CD4-positive, alpha-beta memory T cell (primary cell): Measurements from ENCODE around the gene RBM19. TPM values are rescaled to one million over a fixed set of nuclear protein-coding genes. Genes with fewer than 3 reads are reported as not detected.
"Not testable (repeated sequence)": the region's sequence is repeated elsewhere in the genome, so short reads cannot be mapped to it uniquely, and the experiment has no call there.

Source experiments
- CTCF ChIA-PET: fragments of 350-600 bp; sonication (Branson Sonifier 250); formaldehyde crosslinking; loops from one replicate; lab custom pipeline; 2021; ENCODE audit warnings: inconsistent platforms; ENCODE audit not compliant: partially characterized antibody; lab: Charles Lee
- POLR2A ChIA-PET: fragments of 350-600 bp; sonication (Branson Sonifier 250); formaldehyde crosslinking; loops from one replicate; lab custom pipeline; 2021; ENCODE audit not compliant: partially characterized antibody; lab: Charles Lee
- DNase-seq, 5 donors: peaks; one replicate each; pipeline versions ENCODE4 v3.0.0 to v3.0.0-alpha.2; 2020 to 2022; ENCODE audit warnings: mixed read lengths in 1 of 5
- H3K27ac ChIP-seq: one replicate; pipeline ENCODE4 v1.7.0; 2013; ENCODE audit warnings: low read depth, low read length
- H3K27me3 ChIP-seq: 2 replicates; pipeline ENCODE4 v1.7.0; 2013; ENCODE audit warnings: mild to moderate bottlenecking, low read length, moderate library complexity; ENCODE audit not compliant: insufficient read depth
- H3K36me3 ChIP-seq: 2 replicates; pipeline ENCODE4 v1.7.0; 2013; ENCODE audit warnings: mild to moderate bottlenecking, low read length, moderate library complexity; ENCODE audit not compliant: insufficient read depth
- H3K4me1 ChIP-seq: 2 replicates; pipeline ENCODE4 v1.7.0; 2013; ENCODE audit warnings: mild to moderate bottlenecking, low read length, moderate library complexity; ENCODE audit not compliant: insufficient read depth
- H3K4me3 ChIP-seq, 2 donors: one replicate each; pipeline ENCODE4 v1.7.0; 2013; ENCODE audit warnings: low read length in 2 of 2, mild to moderate bottlenecking in 1 of 2
- H3K9me3 ChIP-seq, 2 donors: one replicate each; pipeline ENCODE4 v1.7.0; 2013; ENCODE audit warnings: low read length in 2 of 2, control low read depth in 1 of 2; ENCODE audit not compliant: control insufficient read depth in 1 of 2
- H3K27ac Mint-ChIP-seq, 7 donors: one replicate each; pipeline ENCODE4 v1.8.0; 2020 to 2021; ENCODE audit warnings: mixed read lengths in 7 of 7, mild to moderate bottlenecking in 6 of 7, inconsistent platforms in 3 of 7, moderate library complexity in 3 of 7
- H3K27me3 Mint-ChIP-seq, 2 donors: one replicate each; pipeline ENCODE4 v1.8.0; 2020 to 2021; ENCODE audit warnings: mixed read lengths in 2 of 2
- H3K36me3 Mint-ChIP-seq, 2 donors: one replicate each; pipeline ENCODE4 v1.8.0; 2020 to 2021; ENCODE audit warnings: mixed read lengths in 2 of 2, inconsistent platforms in 1 of 2, mild to moderate bottlenecking in 1 of 2
- H3K4me1 Mint-ChIP-seq, 4 donors: one replicate each; pipeline ENCODE4 v1.8.0; 2020 to 2021; ENCODE audit warnings: mixed read lengths in 4 of 4, mild to moderate bottlenecking in 1 of 4
- H3K4me3 Mint-ChIP-seq, 8 donors: one replicate each; pipeline ENCODE4 v1.8.0; 2020 to 2021; ENCODE audit warnings: mixed read lengths in 8 of 8, mild to moderate bottlenecking in 7 of 8, moderate library complexity in 6 of 8, inconsistent platforms in 3 of 8
- H3K9me3 Mint-ChIP-seq, 8 donors: one replicate each; pipeline ENCODE4 v1.8.0; 2020 to 2021; ENCODE audit warnings: mixed read lengths in 8 of 8, mild to moderate bottlenecking in 5 of 8, inconsistent platforms in 3 of 8, moderate library complexity in 1 of 8
- intact Hi-C: fragments of 100-400 bp; cut with micrococcal nuclease; formaldehyde crosslinking; loops from one replicate; pipeline ENCODE4 v1.15.1; 2023
- polyA plus RNA-seq, 2 donors: library from polyadenylated mRNA; unstranded; fragments of 300-500 nt; fragmentation: Illumina TruSeq; gene quantifications; one replicate each; pipeline ENCODE4 v1.2.3, GENCODE V29; 2021
- total RNA-seq, 2 experiments: library from RNA; stranded (reverse); gene quantifications; one replicate each; pipeline ENCODE4 v1.2.3, GENCODE V29; 2021

RBM19 gene
- total and polyA plus RNA-seq, 4 experiments from 2014 or later, result 2.9 to 78.4 (median 42.4) TPM

DNA sequence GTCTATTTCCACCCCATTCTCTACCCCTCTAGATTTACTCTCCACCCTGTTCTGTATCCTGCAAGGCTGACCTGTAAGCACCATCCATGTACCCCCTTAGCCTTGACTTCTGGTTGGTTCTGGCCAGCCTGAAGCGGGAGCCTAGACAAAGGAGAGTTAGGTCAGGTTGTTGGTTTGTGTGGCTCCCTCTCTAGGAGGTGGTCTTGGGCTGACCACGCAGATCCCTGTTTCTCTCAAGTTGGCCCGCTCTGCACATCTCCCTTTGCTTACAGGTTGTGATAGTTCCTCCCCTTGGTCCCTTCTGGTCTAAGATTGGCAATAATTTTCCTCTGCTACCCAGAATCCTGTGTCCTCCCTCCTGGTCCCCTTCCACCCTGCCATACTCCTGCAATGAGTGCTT, 38.3 kb upstream of the RBM19 start:
- CTCF ChIA-PET, result no interaction called here
- no peak overlapping the region for H3K4me3 ChIP-seq
- H3K9me3 Mint-ChIP-seq, result no peaks in the 10 kb centered on the region
- H3K4me1 ChIP-seq, result no peaks in the 10 kb centered on the region
- intact Hi-C loops, result no loop called here
- POLR2A ChIA-PET, result no interaction called here
- no peaks in the 10 kb centered on the region for H3K9me3 ChIP-seq
- H3K4me3 Mint-ChIP-seq, result no peak overlapping the region
- H3K4me1 Mint-ChIP-seq, result no peaks in the 10 kb centered on the region
- H3K36me3 Mint-ChIP-seq, result no peaks in the 10 kb centered on the region
- H3K27ac Mint-ChIP-seq, result no peak overlapping the region
- H3K27ac ChIP-seq, result no peak overlapping the region
- no peak for DNase-seq
- H3K27me3 Mint-ChIP-seq, result peaks cover 14 to 31% of the 10 kb centered on the region in 2 donors
- H3K36me3 ChIP-seq, result no peaks in the 10 kb centered on the region
- no peaks in the 10 kb centered on the region for H3K27me3 ChIP-seq

GRCh38 chr12:114003286-114003685, 37.2 kb upstream of the RBM19 start:
- Histone ChIP-seq H3K4me3 (no peak overlapping the region), H3K27me3 (no peaks in the 10 kb centered on the region), H3K36me3 (no peaks in the 10 kb centered on the region), H3K27ac (no peak overlapping the region), H3K9me3 (no peaks in the 10 kb centered on the region), H3K4me1 (no peaks in the 10 kb centered on the region)
- Mint-ChIP-seq H3K9me3 (peaks cover 0 to 2% (median 0%) of the 10 kb centered on the region in 8 donors), H3K36me3 (no peaks in the 10 kb centered on the region), H3K27me3 (peaks cover 6 to 25% of the 10 kb centered on the region in 2 donors), H3K27ac (no peak overlapping the region), H3K4me3 (no peak overlapping the region), H3K4me1 (no peaks in the 10 kb centered on the region)
- CTCF ChIA-PET, result no interaction called here
- DNase-seq, result no peak
- intact Hi-C loops, result no loop called here
- POLR2A ChIA-PET, result no interaction called here

- CTCF ChIA-PET, result no interaction called here
- Histone ChIP-seq H3K27ac (no peak overlapping the region), H3K27me3 (no peaks in the 10 kb centered on the region), H3K9me3 (no peaks in the 10 kb centered on the region), H3K4me1 (no peaks in the 10 kb centered on the region), H3K36me3 (no peaks in the 10 kb centered on the region), H3K4me3 (no peak overlapping the region)
- Mint-ChIP-seq H3K27ac (peak overlapping the region in 1 of 7 donors; percentile 77), H3K4me1 (no peaks in the 10 kb centered on the region), H3K36me3 (no peaks in the 10 kb centered on the region), H3K9me3 (peaks cover 0 to 2% (median 0%) of the 10 kb centered on the region in 8 donors), H3K27me3 (peaks cover 3 to 18% of the 10 kb centered on the region in 2 donors), H3K4me3 (no peak overlapping the region)
- intact Hi-C loops, result no loop called here
- no peak for DNase-seq
- POLR2A ChIA-PET, result no interaction called here
These were observed 35.6 kb upstream of the RBM19 start for GRCh38 chr12:114001511-114002340.

GRCh38 chr12:114000861-114001260, 34.7 kb upstream of the RBM19 start:
- Histone ChIP-seq H3K4me1 (no peaks in the 10 kb centered on the region), H3K9me3 (no peaks in the 10 kb centered on the region), H3K36me3 (no peaks in the 10 kb centered on the region), H3K4me3 (no peak overlapping the region), H3K27ac (no peak overlapping the region), H3K27me3 (no peaks in the 10 kb centered on the region)
- ChIA-PET POLR2A (no interaction called here), CTCF (no interaction called here)
- Mint-ChIP-seq H3K9me3 (peaks cover 0 to 2% (median 0%) of the 10 kb centered on the region in 8 donors), H3K4me3 (no peak overlapping the region), H3K27me3 (peaks cover 5 to 15% of the 10 kb centered on the region in 2 donors), H3K4me1 (no peaks in the 10 kb centered on the region), H3K27ac (no peak overlapping the region), H3K36me3 (no peaks in the 10 kb centered on the region)
- DNase-seq, result no peak
- intact Hi-C loops, result no loop called here

DNA sequence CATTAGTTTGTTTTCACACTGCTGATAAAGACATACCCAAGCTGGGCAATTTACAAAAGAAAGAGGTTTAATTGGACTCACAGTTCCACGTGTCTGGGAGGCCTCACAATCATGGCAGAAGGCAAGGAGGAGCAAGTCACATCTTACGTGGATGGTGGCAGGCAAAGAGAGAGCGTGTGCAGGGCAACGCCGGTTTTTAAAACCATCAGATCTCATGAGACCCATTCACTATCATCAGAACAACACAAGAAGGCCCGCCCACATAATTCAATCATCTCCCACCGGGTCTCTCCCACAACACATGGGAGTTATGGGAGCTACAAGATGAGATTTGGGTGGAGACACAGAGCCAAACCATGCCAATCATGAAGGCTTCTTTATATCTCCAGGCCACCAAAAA, 34.1 kb upstream of the RBM19 start:
- DNase-seq, H3K36me3 ChIP-seq, POLR2A ChIA-PET, H3K4me1 Mint-ChIP-seq, H3K9me3 ChIP-seq, H3K27me3 ChIP-seq, H3K4me3 ChIP-seq, H3K27ac Mint-ChIP-seq, H3K27ac ChIP-seq, H3K9me3 Mint-ChIP-seq, intact Hi-C loops, H3K36me3 Mint-ChIP-seq, H3K4me3 Mint-ChIP-seq, H3K4me1 ChIP-seq: not testable (repeated sequence)
- CTCF ChIA-PET, result interaction anchor here (1.0 kb wide), 1 partner anchor 20 kb away, joined by 3 read pairs; no protein-coding TSS in a partner anchor
- peaks cover 5 to 15% of the 10 kb centered on the region in 2 donors for H3K27me3 Mint-ChIP-seq

GRCh38 chr12:113997365-113997764, 31.2 kb upstream of the RBM19 start:
- Histone ChIP-seq H3K27me3 (no peaks in the 10 kb centered on the region), H3K27ac (no peak overlapping the region), H3K4me1 (no peaks in the 10 kb centered on the region), H3K9me3 (no peaks in the 10 kb centered on the region), H3K36me3 (no peaks in the 10 kb centered on the region), H3K4me3 (no peak overlapping the region)
- POLR2A ChIA-PET, result no interaction called here
- H3K4me3 Mint-ChIP-seq, result no peak overlapping the region
- intact Hi-C loops, result no loop called here
- H3K36me3 Mint-ChIP-seq, result no peaks in the 10 kb centered on the region
- H3K27ac Mint-ChIP-seq, result no peak overlapping the region
- CTCF ChIA-PET, result no interaction called here
- no peaks in the 10 kb centered on the region for H3K4me1 Mint-ChIP-seq
- no peak for DNase-seq
- H3K27me3 Mint-ChIP-seq, result peaks cover 13 to 22% of the 10 kb centered on the region in 2 donors
- H3K9me3 Mint-ChIP-seq, result peaks cover 0 to 2% (median 0%) of the 10 kb centered on the region in 8 donors

DNA sequence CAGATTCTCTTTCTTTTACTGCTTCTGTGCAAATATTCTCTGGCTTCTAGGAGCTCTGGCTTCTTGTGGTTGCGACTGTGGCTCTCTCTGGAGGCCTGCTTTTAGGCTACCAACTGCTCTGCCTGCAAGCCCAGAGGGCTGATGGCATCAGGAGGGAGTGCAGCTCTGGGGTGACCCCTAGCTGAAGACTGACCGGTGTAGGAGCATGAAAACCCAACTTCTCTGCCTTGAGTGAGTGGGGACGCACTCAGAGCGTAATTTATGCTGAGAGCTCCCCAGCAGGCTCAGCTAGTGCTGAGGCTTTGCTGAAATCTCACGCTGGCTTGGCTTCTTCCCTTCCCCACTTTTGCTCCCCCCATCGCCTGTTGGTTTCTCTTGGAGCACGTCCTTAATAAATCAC, 29.9 kb upstream of the RBM19 start:
- POLR2A ChIA-PET, result no interaction called here
- DNase-seq, result no peak
- Histone ChIP-seq H3K4me3 (no peak overlapping the region), H3K27ac (no peak overlapping the region), H3K27me3 (no peaks in the 10 kb centered on the region), H3K36me3 (no peaks in the 10 kb centered on the region), H3K4me1 (no peaks in the 10 kb centered on the region), H3K9me3 (no peaks in the 10 kb centered on the region)
- H3K27me3 Mint-ChIP-seq, result peaks cover 17 to 22% of the 10 kb centered on the region in 2 donors
- H3K4me3 Mint-ChIP-seq, result no peak overlapping the region
- no peaks in the 10 kb centered on the region for H3K4me1 Mint-ChIP-seq
- H3K36me3 Mint-ChIP-seq, result no peaks in the 10 kb centered on the region
- intact Hi-C loops, result no loop called here
- H3K27ac Mint-ChIP-seq, result no peak overlapping the region
- H3K9me3 Mint-ChIP-seq, result peaks cover 0 to 2% (median 0%) of the 10 kb centered on the region in 8 donors
- CTCF ChIA-PET, result interaction anchor here (0.8 to 1.3 kb wide), 3 partner anchors 13 to 30 kb away, joined by 3 read pairs; partner anchors contain the start of gene RBM19
